Dermis blood vessel endothelial cell (primary cell): ENCODE results near the gene ADGRV1. TPM values are rescaled to one million over a fixed set of nuclear protein-coding genes. Genes with fewer than 3 reads are reported as not detected.
A peak's percentile ranks its signal among the peaks of the same experiment; 100 is the strongest.

Experiments used
- DNase-seq: peaks from one replicate; pipeline ENCODE4 v3.0.0; 2010
- total RNA-seq: library from RNA; depleted of rRNA; stranded (reverse); fragments of >200 nt; gene quantifications from 2 replicates; pipeline ENCODE4 v1.2.3, GENCODE V29; 2014

ADGRV1 gene
- total RNA-seq, 1 donor from 2014 or later: under 0.01 TPM

DNA sequence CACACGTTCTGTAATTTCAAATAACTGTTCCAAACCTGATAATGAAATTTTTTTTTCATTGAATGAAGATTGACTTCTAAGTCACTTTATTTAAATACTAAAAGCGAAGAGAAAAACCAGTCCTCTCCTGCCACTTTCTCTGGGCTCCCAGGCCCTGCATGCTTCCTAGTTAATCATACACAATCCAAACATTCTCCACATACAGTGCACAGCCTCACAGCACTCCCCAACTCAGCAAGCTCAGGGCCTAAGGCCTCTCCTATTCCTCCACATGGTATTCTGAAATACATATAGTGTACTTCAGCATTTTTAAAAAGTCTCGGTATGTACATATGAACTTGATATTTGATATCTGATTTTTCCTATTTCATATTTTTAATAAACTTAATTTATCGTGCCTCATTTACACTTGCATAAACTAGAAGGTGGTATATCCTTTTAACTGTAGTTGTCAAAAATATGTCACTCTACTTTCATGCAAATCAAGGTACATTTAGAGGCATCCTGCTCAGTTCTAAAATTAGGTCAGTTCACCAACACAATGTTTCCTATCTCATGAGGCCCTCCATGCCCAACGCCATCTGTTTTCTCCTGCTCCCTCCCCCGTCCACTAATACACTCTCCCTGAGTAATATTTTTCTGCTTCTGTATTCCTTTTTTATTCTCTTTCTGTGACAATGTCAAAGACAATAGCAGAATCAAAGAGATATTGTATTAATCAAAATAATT is 617.9 kb downstream of the ADGRV1 start:
- DNase-seq: no peak

DNA sequence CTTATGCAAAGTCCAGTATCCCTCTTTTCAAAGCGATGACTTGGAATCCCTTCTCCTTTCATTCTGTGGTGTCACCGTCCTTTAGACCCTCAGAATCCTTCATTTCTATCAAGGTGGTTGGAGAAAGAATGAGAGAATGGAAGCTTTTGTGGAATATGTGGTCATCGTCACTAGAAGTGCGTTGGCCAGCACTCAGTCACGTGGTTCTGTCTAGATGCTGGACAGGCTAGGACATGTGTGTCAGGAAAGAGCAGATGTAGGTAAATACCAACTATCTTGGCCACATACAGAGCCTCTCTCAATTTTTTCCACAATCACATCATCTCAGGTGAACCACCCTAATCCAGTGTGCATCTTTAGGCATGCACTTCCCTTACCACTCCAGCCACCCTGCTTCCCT is 618.5 kb downstream of the ADGRV1 start:
- DNase-seq: no peak

DNA sequence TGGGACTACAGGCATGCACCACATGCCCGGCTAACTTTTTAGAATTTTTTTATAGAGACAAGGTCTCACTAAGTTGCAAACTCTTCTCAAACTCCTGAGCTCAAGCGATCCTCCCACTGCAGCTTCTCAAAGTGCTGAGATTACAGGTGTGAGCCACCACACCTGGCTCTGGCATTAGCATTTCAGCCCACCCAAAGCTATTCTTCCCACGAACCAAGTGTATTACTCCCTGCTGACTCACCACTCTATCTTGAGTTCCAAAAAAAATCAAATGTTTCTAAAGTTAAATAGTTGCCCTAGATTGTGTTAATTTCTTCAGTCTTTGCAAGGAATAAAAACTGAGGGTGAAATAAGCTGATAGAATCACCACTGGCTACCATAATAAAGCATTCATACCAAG is 619.0 kb downstream of the ADGRV1 start:
- no peak for DNase-seq

DNA sequence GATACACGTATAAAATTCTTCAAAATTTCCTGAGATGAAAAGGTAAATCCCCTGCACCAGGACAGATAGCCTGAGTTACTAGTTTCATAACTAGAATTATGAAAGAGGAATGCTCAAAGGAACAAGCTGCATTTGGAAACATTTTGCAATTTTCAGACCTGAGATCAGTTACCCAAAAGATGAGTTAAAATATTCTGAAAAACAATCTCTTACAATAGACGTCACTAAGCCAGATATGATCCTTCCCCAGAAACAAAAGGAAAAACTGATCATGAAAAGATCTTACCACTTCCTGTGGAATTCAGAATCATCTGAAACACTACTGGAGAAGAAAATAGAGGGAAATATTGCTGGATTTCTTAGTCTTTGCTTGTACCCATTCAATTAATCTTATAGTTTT is 619.9 kb downstream of the ADGRV1 start:
- DNase-seq: no peak

DNA sequence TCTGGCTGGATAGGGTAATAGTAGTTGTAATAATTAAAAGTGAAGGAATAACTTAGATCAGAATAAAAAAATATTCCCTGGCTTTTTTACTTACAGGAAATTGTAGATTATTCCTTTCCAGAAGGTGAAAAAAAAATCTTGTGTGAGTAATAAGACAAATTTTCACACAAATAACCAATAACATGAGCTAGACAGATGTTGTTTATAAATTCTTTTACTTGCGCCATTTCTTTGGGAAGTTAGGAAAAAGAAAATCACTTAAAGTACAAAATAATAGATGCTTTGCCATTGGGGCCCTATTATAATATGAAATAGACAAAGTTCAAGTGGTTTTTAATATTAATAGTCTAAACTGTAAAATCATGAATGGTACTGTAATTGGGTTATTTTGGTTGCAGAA is 620.4 kb downstream of the ADGRV1 start:
- DNase-seq: no peak

DNA sequence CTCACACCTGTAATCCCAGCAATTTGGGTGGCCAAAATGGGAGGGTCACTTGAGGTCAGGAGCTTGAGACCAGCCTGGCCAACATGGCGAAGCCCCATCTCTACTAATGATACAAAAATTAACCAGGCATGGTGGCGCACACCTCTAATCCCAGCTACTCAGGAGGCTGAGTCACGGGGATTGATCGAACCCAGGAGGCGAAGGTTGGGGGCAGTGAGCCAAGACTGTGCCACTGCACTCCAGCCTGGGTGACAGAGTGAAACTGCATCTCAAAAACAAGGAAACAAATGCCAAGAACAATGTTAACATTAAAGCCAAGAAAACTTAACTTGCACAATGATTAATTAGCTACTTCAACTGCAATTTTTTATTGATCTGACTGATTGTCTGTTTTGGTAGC is 621.9 kb downstream of the ADGRV1 start:
- DNase-seq: no peak

DNA sequence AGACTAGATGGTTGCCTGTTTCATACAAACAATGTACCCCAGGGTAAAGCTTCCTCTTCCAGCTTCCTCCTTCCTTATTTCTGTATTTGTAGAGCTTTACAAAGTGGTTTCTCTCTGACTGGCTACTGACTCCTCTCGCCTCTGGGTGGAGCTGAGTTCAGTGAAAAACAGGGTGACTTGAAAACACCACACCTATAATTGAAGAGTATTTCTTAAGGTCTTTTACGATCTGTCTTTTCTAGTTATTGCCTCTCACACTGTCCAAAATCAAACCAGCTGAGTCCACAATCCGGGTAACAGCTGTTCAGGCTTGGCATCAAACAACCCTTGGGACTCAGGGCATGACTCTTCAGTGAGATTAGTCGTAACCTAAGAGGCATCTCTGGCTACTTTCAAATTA is 624.2 kb downstream of the ADGRV1 start:
- DNase-seq: no peak

DNA sequence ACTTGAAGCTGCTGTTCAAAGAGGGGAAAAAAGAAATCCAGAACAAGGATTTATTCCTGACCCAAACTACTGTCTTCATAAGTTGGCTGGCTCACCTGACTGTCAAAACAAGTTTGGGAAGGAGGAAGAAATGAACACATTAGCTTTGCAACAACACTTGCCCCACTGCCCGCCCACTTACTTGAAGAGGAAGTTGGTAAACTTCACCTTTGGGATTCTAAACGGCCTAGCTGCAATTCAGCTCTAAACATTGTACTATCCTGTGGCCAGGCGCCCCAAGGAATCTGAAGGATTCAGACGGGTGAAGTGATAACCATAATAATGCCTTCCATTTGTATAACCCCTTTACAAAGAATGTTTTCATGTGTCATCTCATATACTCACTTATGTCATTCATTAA is 625.1 kb downstream of the ADGRV1 start:
- no peak for DNase-seq

DNA sequence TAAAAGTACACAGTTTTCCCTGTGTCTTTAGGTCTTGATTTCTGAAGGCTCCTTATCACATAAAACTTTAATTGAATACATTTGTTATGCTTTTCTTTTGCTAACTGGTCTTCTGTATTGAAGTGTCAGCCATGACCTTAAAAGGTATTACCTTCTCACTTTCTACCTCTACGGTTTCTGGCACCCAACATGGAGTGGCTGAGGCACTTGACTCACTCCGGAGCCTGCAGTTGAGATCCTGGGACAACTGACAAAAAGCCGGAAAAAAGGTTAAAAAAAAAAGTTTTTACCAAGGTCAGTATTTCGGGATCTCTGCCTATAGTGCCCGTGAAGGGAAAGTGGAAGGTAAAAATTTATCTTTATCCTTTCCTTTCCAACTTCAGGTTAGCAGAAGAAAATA is 627.5 kb downstream of the ADGRV1 start:
- DNase-seq: no peak

DNA sequence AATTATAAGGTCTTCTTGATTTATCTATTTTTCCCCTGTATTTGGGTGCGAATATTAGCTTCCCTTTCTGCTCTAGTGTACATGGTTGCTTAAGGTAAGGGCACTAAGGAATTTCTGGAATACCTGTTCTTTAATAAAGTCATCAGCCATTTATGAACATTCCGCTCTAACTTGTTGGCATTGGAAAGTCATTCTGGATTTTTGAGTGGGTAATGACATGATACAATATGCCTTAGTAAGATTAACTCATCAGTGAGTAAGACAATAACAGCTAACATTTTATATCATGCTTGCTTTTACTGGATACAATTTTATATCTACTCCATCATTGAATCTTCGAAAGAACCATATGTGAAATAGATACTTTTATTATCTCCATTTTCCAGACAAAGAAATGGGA is 628.4 kb downstream of the ADGRV1 start:
- no peak for DNase-seq

DNA sequence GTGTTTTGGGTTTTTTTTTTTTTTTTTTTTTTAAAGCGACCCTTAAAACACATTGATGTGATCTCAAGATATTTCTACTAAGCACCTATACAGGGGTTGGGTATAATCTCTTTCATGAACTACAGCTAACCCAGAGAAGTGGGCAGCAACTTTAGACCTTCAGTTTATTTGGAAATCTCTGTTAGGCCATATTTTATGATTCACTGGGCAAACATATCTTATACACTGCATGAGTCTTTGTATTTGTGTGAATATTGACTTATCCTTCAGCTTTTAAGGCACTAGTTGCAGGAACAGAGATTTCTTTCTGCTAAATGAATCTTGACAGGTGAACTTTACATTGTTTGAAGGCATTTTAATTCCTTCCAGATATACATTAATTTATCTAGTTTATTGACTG is 630.2 kb downstream of the ADGRV1 start:
- no peak for DNase-seq

DNA sequence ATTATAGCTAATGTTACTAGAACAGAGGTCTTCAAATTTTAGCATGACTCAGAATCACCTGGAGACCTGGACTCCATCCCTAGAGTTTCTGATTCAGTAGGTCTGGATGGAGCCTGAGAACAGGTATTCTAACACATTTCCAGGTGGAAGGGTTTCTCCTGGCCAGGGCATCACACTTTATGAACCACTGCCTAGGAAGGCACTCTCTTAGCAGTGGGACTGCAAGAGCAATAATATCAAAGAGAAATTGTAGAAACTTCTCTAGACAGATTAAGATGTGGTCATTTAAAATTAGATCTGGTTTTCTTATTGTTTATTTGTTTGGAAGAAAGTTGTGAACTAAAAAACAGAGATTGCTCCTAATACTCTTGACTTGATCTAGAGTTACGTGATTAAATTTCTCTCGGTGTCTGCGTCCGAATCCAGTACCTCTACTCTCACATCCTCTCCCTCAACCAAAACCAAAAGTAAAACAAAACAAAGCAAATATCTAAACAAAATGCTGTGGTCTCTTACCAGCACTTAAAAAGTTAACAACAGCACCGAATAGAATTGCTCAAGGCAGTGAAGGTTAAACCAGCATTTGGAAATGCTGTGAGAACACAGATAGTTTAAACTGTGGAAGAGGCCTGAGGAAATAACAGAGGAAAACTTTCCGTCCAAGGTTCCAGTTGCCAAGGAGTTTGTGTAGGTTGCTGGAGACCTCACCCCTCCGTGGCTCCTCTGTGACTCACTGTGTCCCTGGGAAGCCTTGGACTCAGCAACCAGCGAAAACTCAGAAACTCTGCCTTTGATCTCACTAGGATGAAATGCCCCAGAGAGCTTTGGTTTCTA is 631.1 kb downstream of the ADGRV1 start:
- peak; percentile 75 for DNase-seq

DNA sequence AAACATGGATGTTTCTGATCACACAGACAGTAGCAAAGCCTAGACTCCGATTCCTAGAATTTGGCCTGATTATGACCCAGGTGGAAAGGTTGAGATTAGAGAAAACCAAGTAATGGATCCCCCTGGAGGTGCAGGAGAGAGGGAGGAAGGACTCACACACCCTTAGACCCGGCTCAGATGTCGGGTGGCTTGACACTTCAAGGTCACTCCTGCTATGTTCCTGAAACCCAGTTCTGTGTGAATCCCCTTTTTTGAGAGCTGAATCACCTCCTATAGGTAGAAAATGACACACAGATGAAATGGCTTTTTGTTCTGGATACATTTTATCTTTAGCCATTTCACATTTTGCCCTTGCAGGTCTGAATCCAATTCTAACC is 631.7 kb downstream of the ADGRV1 start:
- no peak for DNase-seq

DNA sequence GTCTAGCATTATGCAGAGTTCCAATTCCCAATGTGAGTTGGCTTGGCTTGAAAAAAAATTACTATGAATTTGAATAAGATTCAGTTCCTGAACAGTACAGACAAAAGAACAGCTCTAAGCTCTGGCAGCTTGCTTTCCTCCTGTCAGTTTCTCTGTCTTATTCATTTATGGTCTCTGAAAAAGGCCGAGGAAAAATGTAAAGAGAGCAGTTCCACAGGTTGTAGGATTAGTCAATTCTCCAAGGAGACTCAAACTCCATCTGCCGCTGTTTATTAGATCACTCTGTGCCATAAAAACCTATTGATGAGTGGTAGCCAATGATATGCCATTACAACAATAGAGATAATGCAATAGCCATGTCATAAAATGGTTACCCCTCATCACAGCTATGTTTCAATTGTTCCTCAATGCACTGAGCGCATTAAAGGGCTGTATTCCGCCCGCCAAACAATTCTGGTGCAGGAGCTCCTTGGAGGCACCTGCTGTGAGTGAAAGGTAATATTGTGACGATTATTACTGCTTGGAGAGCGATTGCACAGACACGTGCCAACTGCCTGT is 636.3 kb downstream of the ADGRV1 start:
- no peak for DNase-seq

DNA sequence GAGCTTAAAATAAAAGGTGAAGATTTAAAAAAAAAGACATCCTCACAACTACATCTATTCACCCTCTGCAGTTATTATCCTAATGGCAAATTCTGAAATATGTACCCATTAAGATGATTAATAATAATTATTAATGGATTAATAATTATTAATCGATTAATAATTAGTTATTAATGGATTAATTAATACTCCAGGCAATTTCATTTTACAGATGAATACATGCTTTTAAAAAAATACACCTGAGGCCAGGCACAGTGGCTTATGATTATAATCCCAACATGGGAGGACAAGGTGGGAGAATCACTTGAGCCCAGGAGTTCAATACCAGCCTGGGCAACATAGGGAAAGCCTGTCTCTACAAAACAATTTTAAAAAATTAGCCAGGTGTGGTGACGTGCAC is 642.1 kb downstream of the ADGRV1 start:
- no peak for DNase-seq

DNA sequence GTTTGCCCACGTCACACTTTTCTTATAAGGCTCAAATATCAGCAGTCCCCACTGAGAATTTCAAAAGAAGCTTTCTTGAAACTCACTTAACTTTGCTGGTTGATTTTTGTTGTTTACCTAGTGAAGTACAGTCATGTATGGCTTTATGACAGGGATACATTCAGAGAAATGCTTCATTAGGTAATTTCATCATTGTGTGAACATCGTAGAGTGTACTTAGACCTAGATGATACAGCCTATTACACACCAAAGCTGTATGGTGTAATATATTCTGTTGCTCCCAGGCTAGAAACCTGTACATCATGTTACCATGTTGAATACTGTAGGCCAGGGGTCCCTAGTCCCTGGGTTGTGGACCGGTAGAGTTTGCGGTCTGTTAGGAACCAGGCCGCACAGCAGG is 647.5 kb downstream of the ADGRV1 start:
- DNase-seq: no peak

DNA sequence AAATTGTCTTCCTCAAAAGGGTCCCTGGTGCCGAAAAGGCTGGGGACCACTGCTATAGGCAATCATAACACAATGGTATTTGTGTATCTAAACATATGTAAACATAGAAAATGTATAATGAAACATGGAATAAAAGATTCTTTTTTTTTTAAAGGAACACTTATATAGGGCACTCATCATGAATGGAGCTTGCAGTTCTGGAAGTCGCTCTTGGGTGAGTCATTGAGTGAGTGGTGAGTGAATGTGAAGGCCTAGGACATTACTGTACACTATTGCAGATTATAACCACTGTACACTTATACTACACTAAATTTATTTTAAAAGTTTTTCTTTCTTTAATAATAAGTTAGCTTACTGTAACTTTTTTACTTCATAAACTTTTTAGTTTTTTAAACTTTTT is 648.1 kb downstream of the ADGRV1 start:
- peak; percentile 18 for DNase-seq

DNA sequence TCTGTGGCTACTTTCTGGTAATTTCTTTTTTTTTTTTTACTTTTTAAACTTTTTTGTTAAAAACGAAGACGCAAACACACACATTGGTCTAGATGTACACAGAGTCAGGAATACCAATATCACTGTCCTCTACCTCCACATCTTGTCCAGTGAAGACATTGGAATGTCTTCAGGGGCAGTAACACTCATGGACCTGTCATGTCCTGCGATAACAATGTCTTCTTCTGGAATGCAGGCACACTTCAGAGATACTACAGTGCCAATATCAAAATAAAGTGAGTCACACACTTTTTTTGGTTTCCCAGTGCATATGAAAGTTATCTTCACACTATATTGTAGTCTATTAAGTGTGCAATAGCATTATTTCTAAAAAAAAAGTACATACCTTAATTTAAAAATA is 648.7 kb downstream of the ADGRV1 start:
- DNase-seq: no peak

DNA sequence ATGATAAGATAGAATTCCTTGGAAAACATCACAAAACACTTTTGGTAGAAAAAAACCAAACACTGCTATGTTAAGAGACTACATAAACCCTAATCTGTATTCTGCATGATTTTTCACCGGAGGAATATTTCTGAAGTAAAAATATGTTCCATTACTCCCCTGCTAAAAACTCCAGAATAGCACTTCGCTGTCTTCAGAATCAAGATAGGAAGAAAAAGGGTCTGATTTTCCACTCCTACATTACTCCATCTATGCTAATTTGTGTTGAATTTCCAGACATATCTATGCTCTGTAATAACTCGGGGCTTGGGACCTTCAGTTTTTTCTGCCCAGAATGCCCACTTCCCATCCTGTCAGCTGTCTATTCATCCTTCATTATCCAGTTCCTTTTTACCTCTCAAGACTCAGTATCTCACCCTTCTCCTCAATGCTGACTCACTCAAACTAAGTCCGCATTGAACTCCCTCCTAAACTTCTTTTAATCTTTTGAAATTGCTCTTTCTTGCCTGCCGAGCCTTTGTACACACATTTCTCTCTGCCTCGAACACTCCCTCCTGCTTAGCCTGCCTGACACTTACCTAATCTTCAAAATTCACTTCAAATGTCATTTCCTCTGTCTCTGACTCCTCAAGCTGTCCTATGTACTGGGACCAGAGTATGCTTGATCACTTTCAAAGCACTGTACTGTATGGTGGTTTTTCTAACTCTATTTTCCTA is 653.6 kb downstream of the ADGRV1 start:
- DNase-seq: no peak

DNA sequence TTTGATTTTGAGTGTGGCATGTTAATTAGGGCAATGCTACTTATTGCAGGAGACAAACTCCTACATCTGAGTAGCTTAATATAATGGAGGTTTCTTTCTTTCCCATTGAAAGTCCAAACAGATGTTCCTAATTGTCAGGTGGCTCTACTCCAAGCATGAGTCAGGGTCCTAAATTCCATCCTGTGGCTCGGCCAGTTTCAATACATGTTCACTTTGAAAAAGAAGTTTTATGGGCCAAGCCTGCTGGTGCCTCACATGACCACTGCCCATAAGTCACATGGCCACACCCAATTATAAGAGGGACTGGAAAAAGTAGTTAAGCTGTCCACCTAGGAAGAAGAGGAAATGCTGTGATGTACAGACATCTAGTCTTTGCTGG is 654.1 kb downstream of the ADGRV1 start:
- peak; percentile 12 for DNase-seq
